ENCODE data around the gene MLC1.

MLC1 gene

DNA sequence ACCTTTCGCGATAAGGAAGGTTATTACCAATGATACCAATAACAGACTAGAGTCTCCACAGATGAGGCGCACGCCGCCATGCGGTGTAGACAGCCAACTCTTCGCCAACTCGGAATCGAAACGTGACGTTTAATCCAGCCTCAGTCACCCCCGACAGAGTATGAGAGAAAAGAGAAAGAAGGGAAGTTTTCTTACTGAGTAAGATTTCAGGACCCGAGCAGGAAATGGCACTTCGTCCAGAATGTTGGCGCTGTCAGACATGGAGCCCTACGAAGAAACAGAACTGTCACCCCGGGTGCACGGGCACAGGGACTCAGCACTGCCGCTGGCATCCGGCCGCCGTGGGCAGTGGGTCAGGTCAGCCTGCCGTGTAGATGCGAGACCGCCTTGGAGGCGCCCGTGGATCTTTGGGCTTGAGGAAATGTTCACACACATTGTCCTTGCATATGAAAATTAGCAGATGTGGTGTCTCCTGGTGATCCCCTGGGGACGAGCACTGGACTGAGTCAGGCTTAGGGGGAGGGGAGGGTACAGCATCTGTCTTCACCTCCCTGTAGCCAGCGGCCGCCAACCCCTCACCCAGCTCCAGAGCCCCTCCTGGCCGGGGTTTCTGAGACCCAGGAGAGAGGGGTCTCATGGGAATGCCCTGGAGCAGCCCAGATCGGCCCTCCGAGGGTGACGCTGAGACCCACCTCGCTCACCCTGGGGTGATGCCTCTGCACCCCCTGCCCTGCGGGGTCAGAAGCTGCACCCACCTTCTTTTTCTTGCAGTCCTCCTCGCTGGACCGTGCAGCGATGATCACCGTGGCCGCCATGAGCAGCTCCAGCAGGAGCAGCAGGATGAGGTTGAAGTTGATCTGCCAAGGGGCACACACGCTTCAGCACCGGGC, 8.3 kb downstream of the MLC1 start:
- DNase-seq (ENCODE audit: low spot score) = no peak

GRCh38 chr22:50074551-50075530, 10.4 kb downstream of the MLC1 start:
- no peak for DNase-seq (ENCODE audit: low spot score)

DNA sequence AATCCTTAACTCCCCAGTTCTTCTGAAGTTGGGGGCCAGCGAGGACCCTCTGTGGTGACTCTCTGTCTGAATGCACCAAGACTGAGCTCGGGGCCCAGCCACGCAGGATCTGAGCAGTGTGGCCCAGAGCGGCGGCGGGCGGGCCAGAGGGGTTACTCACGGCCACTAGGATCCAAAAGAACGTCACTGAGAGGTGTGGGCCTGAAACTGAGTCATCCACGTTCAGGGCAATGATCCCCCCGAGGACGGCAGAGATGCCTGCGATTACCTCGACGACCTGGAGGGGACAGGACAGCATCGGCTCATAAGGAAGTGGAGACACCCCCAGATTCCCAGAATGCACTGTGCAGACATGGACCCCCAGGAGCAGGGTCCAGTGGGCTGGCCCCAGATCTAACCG, 11.2 kb downstream of the MLC1 start:
- DNase-seq (ENCODE audit: low spot score) = no peak

GRCh38 chr22:50072714-50073538, 12.3 kb downstream of the MLC1 start:
- DNase-seq (ENCODE audit: low spot score) = no peak

DNA sequence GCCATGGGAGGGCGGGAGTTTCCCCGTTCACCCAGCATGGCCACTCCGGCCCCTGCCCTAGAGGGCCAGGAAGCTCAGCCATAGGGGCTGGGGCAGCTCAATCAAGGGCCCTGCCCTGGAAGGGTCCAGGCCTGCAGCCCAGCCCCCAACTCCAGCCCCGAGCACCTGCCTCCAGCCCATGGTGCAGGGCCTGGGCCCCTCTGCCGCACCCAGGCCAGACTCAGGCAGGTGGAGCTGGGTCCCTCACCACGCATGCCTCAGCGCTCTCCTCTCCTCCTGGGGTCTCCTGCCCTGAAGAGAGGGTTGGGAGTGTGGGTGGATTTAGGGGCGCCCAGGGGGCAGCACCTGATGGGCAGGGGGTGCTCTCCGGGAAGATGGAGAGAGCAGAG, 13.1 kb downstream of the MLC1 start:
- DNase-seq (ENCODE audit: low spot score) = no peak

GRCh38 chr22:50071432-50072166, 13.6 kb downstream of the MLC1 start:
- DNase-seq (ENCODE audit: low spot score) = no peak

DNA sequence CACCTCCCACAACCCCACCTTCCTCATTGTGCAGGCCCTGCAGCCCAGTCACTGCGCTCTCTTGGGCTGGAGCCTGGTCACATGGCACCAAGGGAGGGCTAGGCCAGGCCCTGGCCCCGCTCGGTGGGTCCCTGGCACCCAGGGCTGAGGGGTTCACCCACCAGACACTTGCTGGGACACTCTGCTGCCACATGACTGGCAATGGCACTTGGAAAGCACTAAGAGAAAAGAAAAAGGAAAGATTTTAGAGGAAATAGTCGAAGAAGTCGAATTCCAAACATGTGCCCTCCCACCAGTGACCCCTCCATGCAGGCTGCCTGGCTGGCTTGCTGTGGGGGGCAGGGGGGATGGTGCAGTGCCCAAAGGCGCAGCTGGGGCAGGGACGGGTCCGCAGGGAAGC, 14.9 kb downstream of the MLC1 start:
- DNase-seq (ENCODE audit: low spot score) = no peak

DNA sequence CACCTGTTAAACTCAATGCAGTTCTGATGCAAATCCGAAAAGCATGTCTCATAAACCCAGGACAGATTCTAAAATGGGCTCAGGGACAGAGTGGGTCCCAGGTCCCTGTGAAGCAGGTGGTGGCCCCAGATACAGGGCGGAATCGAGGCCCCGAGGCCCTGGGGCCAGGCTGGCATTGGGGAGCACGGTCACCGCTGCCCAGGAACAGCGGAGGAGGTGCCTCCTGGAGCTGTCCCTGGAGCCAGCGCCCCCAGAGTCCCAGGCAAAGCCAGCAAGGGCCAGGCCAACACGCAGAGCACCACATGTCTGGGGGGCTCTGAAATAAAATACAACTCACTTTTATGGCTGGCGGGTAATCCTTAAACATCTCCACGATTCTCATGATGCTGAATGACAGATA, 17.1 kb downstream of the MLC1 start:
- DNase-seq (ENCODE audit: low spot score) = no peak

DNA sequence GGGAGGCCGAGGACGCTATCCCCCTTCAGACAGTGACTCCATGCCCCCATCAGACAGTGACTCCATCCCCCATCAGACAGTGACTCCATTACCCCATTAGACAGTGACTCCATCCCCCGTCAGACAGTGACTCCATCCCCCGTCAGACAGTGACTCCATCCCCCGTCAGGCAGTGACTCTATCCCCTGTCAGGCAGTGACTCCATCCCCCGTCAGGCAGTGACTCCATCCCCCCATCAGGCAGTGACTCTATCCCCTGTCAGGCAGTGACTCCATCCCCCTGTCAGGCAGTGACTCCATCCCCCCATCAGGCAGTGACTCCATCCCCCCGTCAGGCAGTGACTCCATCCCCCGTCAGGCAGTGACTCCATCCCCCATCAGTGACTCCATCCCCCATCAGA, 18.0 kb downstream of the MLC1 start:
- DNase-seq (ENCODE audit: low spot score) = no peak

DNA sequence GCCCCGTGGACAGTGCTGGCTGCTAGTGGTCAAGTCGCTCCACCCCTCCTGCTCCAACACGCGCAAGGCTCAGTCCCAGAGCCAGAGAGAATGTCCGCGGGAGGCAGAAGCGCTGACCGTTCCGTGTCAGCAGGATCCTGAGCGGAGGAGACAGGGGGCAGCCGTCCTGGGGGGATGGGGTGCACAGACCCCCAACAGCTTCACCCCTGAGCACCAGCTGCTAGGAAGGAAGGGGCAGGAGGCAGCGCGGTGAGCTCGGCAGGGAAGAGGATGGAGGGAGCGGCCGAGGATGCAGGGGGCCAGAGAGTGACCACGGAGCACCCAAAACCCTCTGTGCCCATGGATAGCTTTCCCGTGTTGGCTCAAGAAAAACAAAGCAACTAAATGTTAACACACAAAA, 20.8 kb downstream of the MLC1 start:
- DNase-seq (ENCODE audit: low spot score) = no peak

- no peak for DNase-seq (ENCODE audit: low spot score)
Measured at GRCh38 chr22:50063589-50064393, 21.4 kb downstream of the MLC1 start.

DNA sequence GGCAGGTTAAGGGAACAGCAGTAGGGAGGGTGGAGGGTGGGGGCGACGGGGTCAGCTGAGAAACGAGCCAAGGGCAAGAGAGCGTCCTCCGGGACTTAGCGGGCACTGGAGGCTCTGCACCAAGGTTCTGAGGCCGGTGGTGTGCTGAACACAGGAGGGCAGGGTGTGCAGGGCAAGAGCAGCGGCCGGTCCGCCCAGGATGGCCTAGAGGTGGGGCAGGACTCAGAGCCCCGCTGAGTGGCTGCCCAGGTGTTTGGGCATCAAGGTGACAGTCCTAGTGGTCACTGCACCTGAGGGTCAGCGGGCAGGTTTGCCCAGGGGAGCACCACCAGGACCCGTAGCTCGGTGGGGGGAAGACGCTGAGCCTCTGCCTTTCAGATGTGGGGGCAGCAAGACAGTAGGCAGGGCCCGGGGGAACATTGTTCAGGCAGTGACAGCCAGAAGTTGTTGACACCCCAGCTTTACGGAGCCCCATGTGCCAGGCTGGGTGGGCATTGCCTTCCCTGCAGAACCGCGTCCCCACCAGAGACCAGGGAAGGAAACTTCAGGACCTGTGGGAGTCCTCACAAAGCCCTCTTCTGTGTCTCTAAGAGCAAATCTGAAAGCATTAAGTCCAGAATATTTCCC, 22.6 kb downstream of the MLC1 start:
- no peak for DNase-seq (ENCODE audit: low spot score)

DNA sequence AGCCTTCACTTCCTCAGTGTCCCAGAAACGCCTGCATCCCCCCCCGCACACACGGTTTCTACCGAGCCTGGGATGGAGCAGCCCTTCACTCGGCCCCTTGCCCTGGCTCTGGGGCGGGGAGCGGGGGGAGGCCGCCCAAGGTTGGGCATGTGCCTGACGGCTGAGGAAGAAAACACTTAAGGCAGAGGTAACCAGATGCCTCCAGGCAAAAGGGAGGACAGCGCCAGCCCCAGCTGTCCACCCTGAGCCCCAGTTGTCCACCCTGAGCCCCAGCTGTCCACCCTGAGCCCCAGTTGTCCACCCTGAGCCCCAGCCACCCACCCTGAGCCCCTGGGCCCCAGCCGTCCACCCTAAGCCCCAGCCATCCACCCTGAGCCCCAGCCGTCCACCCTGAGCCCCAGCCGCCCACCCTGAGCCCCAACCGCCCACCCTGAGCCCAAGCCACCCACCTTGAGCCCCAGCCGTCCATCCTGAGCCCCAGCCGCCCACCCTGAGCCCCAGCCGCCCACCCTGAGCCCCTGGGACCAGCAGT, 23.3 kb downstream of the MLC1 start:
- no peak for DNase-seq (ENCODE audit: low spot score)

DNA sequence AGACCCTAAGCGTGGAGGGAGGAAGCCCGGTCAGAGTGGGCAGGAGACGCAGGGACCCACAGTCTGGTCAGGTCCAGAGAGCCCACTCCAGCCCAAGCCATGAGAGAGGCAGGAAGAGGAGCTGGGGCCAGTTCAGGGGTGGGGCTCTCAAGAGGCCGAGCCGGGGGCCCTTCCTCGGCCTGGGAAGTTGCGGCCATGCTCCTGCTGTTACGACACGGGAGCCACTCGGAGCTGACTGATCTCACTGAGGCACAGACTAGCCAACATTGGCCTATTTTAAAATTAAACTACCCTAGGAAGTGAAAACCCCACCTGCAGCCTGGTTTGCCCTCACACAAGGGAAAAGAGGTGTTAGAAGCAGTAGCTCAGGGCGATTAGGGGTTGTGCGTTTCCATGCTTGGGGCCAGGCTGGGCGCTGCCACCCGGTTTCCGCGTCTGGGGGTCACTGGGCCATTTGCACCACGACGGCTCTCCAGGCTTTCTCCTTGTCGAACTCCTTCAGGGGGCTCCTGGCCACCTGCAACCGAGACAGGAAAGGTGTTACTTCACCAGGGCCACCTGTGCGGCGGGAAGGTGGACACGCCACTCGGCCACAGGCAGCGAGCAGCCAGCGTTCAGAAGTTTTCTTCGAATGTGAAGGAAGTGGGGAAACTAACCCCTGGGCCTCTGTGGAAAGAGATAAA, 23.9 kb downstream of the MLC1 start:
- no peak for DNase-seq (ENCODE audit: low spot score)

DNA sequence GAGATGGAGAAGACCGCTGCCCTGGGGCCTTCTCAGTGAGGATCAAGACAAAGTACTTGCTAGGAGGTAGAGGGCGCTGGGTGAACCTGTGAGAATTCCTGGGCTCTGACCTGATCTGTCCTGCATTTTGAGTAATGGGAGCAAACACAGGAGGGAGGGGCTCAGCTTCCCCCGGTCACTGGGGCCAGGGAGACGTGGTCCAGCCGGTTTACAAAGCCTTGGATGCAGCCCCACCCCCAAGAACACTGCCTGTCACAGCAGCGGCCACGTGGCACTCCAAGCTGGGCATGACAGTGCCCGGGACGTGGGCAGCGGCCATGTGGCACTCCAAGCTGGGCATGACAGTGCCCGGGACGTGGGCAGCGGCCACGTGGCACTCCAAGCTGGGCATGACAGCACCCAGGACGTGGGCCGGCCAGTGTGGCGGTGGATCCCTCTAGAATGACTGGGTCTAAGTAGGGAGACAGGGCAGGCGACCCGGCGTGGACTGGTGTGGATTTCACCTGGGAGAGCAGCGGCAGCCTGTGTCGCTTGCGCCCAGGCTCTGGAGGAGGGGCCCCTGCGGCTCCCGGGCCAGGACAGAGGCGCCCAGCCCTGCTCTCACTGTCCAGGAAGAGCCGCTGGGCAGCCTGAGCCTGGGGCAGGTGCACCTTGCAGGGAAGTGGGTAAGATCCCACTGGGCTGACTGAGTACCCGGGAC, 24.6 kb downstream of the MLC1 start:
- no peak for DNase-seq (ENCODE audit: low spot score)

GRCh38 chr22:50059881-50060262, 25.4 kb downstream of the MLC1 start:
- DNase-seq (ENCODE audit: low spot score) = no peak

DNA sequence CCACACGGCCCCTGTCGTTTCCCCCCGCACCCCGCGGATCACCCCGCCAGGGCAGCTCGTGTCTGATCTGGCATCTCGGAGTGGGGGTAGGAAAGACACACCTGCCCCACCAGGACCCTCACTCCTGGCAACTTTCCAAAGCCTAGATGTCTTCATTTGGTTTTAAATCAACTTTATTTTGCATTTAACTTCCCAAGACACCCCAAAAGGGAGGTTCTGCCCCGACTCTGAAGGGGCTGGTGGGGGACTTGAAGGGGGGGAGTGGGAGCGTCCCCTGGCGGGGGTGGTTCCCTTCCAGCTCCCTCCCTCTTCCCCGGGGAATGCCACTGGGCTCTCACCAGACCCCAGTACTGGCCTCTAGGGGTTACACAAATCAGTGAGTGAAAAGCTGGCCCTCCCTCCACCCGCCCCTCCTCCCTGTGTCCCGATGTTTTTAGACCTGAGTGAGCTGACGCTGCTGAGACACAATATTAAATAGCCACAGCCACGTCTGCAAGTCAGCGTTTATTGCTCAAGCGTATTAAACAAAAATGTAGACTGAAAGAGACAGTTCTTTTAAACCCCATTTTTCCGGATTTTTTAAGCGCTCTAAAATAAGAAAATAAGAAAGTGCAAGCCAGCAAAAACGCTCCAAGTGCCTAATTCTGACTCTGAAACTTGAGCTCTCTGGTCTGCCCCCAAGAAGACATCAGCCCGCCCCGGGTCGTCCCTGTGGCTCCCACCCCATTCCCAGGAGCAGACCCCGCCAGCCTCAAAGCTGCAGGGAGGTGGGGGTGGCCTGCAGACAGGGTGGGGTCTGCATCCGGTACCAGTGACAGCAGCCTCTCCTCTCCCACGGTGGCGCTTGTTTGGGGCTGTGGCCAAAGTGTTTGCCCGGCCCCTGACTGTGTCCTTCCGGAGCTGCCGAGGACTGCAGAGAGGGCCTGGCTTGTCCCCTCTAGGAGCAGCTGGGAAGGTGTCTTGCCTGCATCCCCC, 26.0 kb downstream of the MLC1 start:
- DNase-seq (ENCODE audit: low spot score) = no peak

Data from activated CD4-positive, alpha-beta T cell treated with anti-CD3 and anti-CD28 coated beads, Interleukin-2, Interleukin-4, amounts not matched to agents 100 ng/mL and 50 ng/mL, durations not matched to agents 16 hours and 8 hours (primary cell).